HepG2 (cell line): ENCODE results near the gene ESF1. TPM values are rescaled to one million over a fixed set of nuclear protein-coding genes. Genes with fewer than 3 reads are reported as not detected.

ENCODE experiments used
- CHD2 ChIP-seq: IDR thresholded peaks from 2 replicates; pipeline ENCODE4 v1.6.1; 2011; ENCODE audit warnings: low read depth, low read length, improper control_type of control experiment
- CHD4 ChIP-seq: fragments of 200-600 bp; sonication (generic); IDR thresholded peaks from 2 replicates; pipeline ENCODE4 v1.7.0; 2017; ENCODE audit warnings: mild to moderate bottlenecking, low read length, borderline replicate concordance
- EP300 ChIP-seq, 3 experiments: sonication (generic) in 1 of 3; formaldehyde crosslinking in 1 of 3; IDR thresholded peaks; 2 replicates each; pipeline versions ENCODE4 v1.5.1 to v1.6.1; 2011 to 2020; ENCODE audit warnings: low read depth in 2 of 3, low read length in 2 of 3, borderline replicate concordance in 1 of 3, improper control_type of control experiment in 1 of 3, mild to moderate bottlenecking in 1 of 3, missing genetic modification reagents in 1 of 3, moderate library complexity in 1 of 3
- GATAD1 ChIP-seq: IDR thresholded peaks from 2 replicates; pipeline ENCODE4 v1.6.1; 2016; ENCODE audit warnings: missing genetic modification reagents, missing compliant biosample characterization
- HMGA1 ChIP-seq: sonication (generic); formaldehyde crosslinking; conservative IDR thresholded peaks from 2 replicates; pipeline ENCODE4 v1.4.0; 2020; ENCODE audit warnings: missing genetic modification reagents
- JUND ChIP-seq: sonication (generic); formaldehyde crosslinking; IDR thresholded peaks from 2 replicates; pipeline ENCODE4 v1.8.0; 2022; ENCODE audit warnings: mild to moderate bottlenecking, missing genetic modification reagents
- MEF2D ChIP-seq: sonication (generic); formaldehyde crosslinking; IDR thresholded peaks from 2 replicates; pipeline ENCODE4 v1.5.1; 2020; ENCODE audit warnings: mild to moderate bottlenecking, missing genetic modification reagents
- NCOA5 ChIP-seq: sonication (generic); formaldehyde crosslinking; IDR thresholded peaks from 2 replicates; pipeline ENCODE4 v1.4.0; 2020; ENCODE audit warnings: missing genetic modification reagents
- NFE2 ChIP-seq: sonication (generic); formaldehyde crosslinking; IDR thresholded peaks from 2 replicates; pipeline ENCODE4 v1.4.0; 2020; ENCODE audit warnings: missing genetic modification reagents
- NKX3-1 ChIP-seq: sonication (generic); formaldehyde crosslinking; IDR thresholded peaks from 2 replicates; pipeline ENCODE4 v1.5.0; 2020; ENCODE audit warnings: missing genetic modification reagents
- NR2C2 ChIP-seq: sonication (generic); formaldehyde crosslinking; IDR thresholded peaks from 2 replicates; pipeline ENCODE4 v1.4.0; 2020; ENCODE audit warnings: missing genetic modification reagents, mild to moderate bottlenecking, moderate library complexity, borderline replicate concordance
- NRL ChIP-seq: sonication (generic); formaldehyde crosslinking; IDR thresholded peaks from 2 replicates; pipeline ENCODE4 v1.5.0; 2020; ENCODE audit warnings: missing genetic modification reagents, mild to moderate bottlenecking, moderate library complexity, borderline replicate concordance
- POLR2AphosphoS2 ChIP-seq: IDR thresholded peaks from 2 replicates; pipeline ENCODE4 v1.6.1; 2011; ENCODE audit warnings: low read depth, low read length, improper control_type of control experiment
- SMAD3 ChIP-seq: sonication (generic); formaldehyde crosslinking; IDR thresholded peaks from 2 replicates; pipeline ENCODE4 v1.4.0; 2020; ENCODE audit warnings: missing genetic modification reagents
- SOX6 ChIP-seq, 2 experiments: fragments of 450-650 bp in 1 of 2; sonication (generic) in 1 of 2; formaldehyde crosslinking in 1 of 2; IDR thresholded peaks; 2 replicates each; pipeline versions ENCODE4 v1.4.0 to v1.6.1; 2017 to 2020; ENCODE audit warnings: antibody characterized with exemption in 1 of 2, mild to moderate bottlenecking in 1 of 2, missing genetic modification reagents in 1 of 2
- U2AF1 ChIP-seq: fragments of 200-400 bp; formaldehyde crosslinking; optimal IDR thresholded peaks from 2 replicates; pipeline ENCODE3; 2017; ENCODE audit warnings: mild to moderate bottlenecking, low read depth, low read length
- ZNF234 ChIP-seq: sonication (generic); formaldehyde crosslinking; conservative IDR thresholded peaks from 2 replicates; pipeline ENCODE4 v1.5.1; 2020; ENCODE audit warnings: mild to moderate bottlenecking, missing genetic modification reagents
- ZNF33B ChIP-seq: sonication (generic); formaldehyde crosslinking; IDR thresholded peaks from 2 replicates; pipeline ENCODE4 v1.5.1; 2020; ENCODE audit warnings: mild to moderate bottlenecking, missing genetic modification reagents
- ZNF749 ChIP-seq: sonication (generic); formaldehyde crosslinking; IDR thresholded peaks from 2 replicates; pipeline ENCODE4 v1.8.0; 2022; ENCODE audit warnings: mild to moderate bottlenecking, missing genetic modification reagents, moderate library complexity, borderline replicate concordance
- ZNF841 ChIP-seq: sonication (generic); formaldehyde crosslinking; IDR thresholded peaks from 2 replicates; pipeline ENCODE4 v1.8.1; 2023; ENCODE audit warnings: missing genetic modification reagents, borderline replicate concordance
- polyA plus RNA-seq, 8 experiments: library from polyadenylated mRNA; depleted of rRNA in 3 of 8; stranded (reverse) in 7 of 8; unstranded in 1 of 8; fragments of >200 nt; fragmentation: Illumina TruSeq in 4 of 8; extraction: Trizol in 4 of 8; gene quantifications; 2 replicates each; pipeline versions ENCODE4 v1.2.1 to v1.2.3, GENCODE V29; 2011 to 2016; ENCODE audit warnings: low read depth in 4 of 8, missing spikeins in 1 of 8, mixed read lengths in 1 of 8; ENCODE audit not compliant: insufficient read depth in 1 of 8
- total RNA-seq, 5 experiments: library from RNA; depleted of rRNA; stranded (reverse); fragments of >200 nt; fragmentation: Illumina TruSeq; extraction: Trizol; gene quantifications; 2 replicates each; pipeline ENCODE4 v1.2.3, GENCODE V29; 2016; ENCODE audit warnings: low read depth in 1 of 5
- TF ChIP-seq, protein P1 (sequence below): IDR thresholded peaks from 2 replicates; pipeline ENCODE4 v1.6.1; 2016; ENCODE audit warnings: control low read depth
- TF ChIP-seq, protein P2 (sequence below): sonication (generic); formaldehyde crosslinking; IDR thresholded peaks from 2 replicates; pipeline ENCODE4 v1.4.0; 2020; ENCODE audit warnings: missing genetic modification reagents, mild to moderate bottlenecking, borderline replicate concordance
- TF ChIP-seq, protein P3 (sequence below): IDR thresholded peaks from 2 replicates; pipeline ENCODE4 v1.6.1; 2018; ENCODE audit warnings: missing genetic modification reagents
- TF ChIP-seq, protein P4 (sequence below): sonication (generic); formaldehyde crosslinking; IDR thresholded peaks from 2 replicates; pipeline ENCODE4 v1.4.0; 2020; ENCODE audit warnings: missing genetic modification reagents

Gene ESF1
- total and polyA plus RNA-seq, 2 of the 13 experiments (the other 11 are each of a cell fraction or from before 2014, with no cell fraction given) = 7.3 to 66.9 TPM

DNA sequence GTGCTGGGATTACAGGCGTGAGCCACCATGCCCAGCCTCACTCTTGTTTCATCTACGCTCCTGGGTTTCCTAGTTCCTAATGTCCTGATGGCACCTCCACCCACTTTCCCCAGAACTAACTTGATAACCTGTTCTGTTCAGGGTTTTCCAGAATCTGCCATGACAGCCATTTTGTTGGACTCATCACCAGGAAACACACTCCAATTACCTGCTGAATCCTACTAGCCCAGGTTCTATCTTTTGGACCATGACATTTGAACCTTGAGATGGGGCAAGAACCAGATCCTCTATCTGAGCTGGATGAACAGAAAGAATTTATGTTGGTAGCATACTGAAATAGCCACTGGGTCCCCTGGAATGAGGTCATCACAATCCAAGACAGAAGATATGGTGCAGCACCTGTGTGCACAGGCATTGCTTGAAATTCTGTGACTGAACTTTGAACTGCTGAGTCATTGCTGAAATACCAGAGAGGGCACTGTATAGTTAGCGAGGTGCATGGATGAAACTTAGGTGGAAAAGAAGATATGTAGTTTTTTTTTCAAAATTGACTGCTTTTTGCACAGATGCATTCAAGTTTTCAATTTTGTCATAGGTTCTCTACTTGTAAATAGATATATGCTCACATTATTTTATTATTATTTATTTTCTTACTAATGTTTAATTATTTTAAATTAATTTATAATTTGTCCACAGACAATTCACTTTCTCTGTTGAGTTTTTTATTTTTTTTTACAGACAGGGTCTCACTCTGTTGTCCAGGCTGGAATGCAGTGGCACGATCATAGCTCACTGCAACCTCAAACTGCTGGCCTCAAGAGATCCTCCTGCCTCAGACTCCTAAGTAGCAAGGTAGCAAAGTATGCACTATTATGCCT, 103.2 kb downstream of the ESF1 start (continued):
- TF ChIP-seq, protein P1, sequence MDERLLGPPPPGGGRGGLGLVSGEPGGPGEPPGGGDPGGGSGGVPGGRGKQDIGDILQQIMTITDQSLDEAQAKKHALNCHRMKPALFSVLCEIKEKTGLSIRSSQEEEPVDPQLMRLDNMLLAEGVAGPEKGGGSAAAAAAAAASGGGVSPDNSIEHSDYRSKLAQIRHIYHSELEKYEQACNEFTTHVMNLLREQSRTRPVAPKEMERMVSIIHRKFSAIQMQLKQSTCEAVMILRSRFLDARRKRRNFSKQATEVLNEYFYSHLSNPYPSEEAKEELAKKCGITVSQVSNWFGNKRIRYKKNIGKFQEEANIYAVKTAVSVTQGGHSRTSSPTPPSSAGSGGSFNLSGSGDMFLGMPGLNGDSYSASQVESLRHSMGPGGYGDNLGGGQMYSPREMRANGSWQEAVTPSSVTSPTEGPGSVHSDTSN (CRISPR knock-in tag) = 0 out of 2 replicates have a peak, but pooled peaks have one; percentile 15
- TF ChIP-seq CHD2 (no peak), NFE2 (peak; percentile 100), NCOA5 (CRISPR knock-in tag) (no peak), NRL (no peak), HMGA1 (CRISPR knock-in tag) (no peak), SOX6 (IDR thresholded peaks at IDR 0.05) (no peak), SOX6 (CRISPR knock-in tag; IDR thresholded peaks at IDR 0.05) (peak; percentile 70; the same call in 1 of the 2 replicates), ZNF234 (CRISPR knock-in tag) (no peak), CHD4 (no peak), ZNF33B (CRISPR knock-in tag) (no peak), MEF2D (CRISPR knock-in tag) (peak; percentile 85), POLR2AphosphoS2 (no peak), U2AF1 (no peak), JUND (peak; percentile 99), EP300 (IDR thresholded peaks at IDR 0.05; ENCODE audit: low read depth in 2 of 2, low read length in 2 of 2) (peak; percentile 86 to 87; a peak in 3 of 4 replicates), EP300 (CRISPR knock-in tag; IDR thresholded peaks at IDR 0.05; ENCODE audit: borderline replicate concordance) (peak; percentile 71; the same call in 1 of the 2 replicates), SMAD3 (CRISPR knock-in tag) (0 out of 2 replicates have a peak, but pooled peaks have one; percentile 35), NKX3-1 (CRISPR knock-in tag) (no peak; the same call in 1 of the 2 replicates), NR2C2 (CRISPR knock-in tag) (peak; percentile 80), ZNF749 (CRISPR knock-in tag) (no peak), ZNF841 (CRISPR knock-in tag) (no peak), GATAD1 (CRISPR knock-in tag) (peak; percentile 65)
- TF ChIP-seq, protein P2, sequence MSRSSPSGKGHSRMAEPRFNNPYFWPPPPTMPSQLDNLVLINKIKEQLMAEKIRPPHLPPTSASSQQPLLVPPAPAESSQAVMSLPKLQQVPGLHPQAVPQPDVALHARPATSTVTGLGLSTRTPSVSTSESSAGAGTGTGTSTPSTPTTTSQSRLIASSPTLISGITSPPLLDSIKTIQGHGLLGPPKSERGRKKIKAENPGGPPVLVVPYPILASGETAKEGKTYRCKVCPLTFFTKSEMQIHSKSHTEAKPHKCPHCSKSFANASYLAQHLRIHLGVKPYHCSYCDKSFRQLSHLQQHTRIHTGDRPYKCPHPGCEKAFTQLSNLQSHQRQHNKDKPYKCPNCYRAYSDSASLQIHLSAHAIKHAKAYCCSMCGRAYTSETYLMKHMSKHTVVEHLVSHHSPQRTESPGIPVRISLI (CRISPR knock-in tag) = peak; percentile 49; the same call in 1 of the 2 replicates
- TF ChIP-seq, protein P3, sequence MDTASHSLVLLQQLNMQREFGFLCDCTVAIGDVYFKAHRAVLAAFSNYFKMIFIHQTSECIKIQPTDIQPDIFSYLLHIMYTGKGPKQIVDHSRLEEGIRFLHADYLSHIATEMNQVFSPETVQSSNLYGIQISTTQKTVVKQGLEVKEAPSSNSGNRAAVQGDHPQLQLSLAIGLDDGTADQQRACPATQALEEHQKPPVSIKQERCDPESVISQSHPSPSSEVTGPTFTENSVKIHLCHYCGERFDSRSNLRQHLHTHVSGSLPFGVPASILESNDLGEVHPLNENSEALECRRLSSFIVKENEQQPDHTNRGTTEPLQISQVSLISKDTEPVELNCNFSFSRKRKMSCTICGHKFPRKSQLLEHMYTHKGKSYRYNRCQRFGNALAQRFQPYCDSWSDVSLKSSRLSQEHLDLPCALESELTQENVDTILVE = peak; percentile 71; the same call in 1 of the 2 replicates
- TF ChIP-seq, protein P4, sequence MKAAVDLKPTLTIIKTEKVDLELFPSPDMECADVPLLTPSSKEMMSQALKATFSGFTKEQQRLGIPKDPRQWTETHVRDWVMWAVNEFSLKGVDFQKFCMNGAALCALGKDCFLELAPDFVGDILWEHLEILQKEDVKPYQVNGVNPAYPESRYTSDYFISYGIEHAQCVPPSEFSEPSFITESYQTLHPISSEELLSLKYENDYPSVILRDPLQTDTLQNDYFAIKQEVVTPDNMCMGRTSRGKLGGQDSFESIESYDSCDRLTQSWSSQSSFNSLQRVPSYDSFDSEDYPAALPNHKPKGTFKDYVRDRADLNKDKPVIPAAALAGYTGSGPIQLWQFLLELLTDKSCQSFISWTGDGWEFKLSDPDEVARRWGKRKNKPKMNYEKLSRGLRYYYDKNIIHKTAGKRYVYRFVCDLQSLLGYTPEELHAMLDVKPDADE = no peak
